ENCODE results near the gene KMT5B.

GRCh38 chr11:68223275-68223674, 10.2 kb upstream of the KMT5B start:
- TF ChIP-seq CTCF (conservative IDR thresholded peaks at IDR 0.05), result no peak
- TF ChIP-seq EZH2 (IDR thresholded peaks at IDR 0.05; ENCODE audit: low read depth), result no peak

Measured in PC-9 (cell line).